ENCODE data around the gene CAMSAP1.

CAMSAP1 gene

DNA sequence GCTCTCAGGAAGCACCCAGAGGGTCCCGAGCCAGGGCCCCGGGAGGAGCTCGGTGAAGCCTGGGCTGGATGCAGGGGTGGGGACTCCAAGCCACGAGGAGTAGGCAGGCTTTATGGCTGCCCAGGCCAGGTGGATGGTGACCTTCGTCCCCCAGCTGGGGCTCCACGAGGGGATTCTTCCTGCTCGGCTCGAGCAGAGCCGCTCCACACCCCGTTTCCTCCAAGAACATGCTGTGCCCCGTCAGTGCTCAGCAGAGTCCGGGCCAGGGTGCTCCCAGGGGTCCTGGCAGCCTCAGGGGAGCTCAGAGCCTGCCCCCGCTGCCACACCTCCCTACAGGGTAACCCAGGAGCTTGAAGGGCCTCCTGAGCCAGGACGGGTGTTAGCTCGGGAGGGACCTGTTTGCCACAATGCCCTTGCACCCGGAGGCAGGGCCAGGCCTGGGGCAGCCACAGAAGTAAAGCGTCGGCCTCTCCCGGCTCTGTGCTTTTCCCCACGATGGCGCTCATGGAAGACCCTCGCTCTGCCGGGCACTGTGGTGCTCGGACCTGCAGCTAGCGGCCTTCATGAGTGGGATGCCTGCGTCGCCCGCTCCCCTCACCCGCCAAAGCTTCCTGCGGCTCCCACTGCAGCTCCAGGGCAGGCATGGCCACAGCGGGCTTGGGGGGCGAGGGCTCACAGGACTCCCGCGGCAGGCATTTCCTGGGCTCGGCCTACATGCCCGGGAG, 118.6 kb downstream of the CAMSAP1 start:
- no peak for DNase-seq

DNA sequence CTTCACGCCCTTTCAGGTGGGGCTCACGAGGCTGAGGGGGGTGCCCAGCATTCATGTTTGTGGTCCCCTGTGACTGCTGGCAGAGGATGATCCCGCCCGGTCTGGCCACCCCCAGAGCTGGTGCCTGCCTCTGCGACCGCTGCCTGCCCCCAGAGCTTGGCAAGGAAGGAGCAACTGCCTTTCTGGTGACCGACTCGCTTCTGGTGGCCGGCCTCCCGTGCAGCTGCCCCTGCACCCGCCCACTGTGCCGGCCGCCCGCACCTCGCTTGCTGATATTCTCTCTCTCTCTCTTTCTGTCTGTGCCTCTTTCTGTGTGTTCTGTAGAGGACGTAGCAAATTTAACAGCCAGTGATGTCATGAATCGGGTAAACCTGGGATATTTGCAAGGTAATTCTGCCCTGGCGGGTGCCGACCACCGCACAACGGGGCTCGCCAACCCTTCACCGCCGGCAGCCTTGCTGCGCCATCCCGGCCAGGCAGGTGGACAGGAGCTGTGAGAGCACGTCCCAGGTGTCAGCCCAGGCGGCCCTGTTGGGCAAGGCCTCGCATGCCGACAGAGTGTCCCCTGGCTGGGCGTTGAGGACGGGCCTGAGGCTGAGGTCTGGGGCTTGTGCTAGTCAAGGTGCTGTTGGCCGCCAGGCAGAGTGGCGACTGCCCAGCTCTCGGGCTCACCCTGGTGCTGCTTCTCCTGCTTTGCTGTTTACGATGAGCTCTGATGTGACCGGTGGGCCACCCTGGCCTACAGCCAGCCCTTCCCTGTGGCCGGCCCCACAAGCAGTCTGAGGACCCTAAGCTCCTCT, 119.4 kb downstream of the CAMSAP1 start:
- DNase-seq, result no peak

DNA sequence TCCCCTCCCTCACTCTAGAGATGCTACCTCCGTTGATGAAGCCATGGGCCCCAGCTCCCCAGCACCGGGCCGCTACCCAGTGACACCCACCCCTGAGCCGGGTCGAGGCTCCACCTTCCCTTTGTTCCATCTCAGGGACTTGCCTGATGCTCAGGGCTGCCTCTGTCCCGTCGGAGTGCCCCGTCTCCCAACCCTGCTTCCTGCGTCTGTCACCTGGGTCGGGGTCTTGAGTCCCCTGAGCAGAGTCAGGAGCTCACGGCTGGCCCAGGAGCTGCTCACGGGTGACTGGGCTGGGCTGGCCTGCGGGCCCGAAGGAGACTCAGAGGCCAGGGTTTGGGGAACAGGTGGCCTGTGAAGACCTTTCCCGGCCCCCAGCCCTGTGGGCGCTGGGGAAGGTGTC, 120.0 kb downstream of the CAMSAP1 start:
- DNase-seq, result no peak

DNA sequence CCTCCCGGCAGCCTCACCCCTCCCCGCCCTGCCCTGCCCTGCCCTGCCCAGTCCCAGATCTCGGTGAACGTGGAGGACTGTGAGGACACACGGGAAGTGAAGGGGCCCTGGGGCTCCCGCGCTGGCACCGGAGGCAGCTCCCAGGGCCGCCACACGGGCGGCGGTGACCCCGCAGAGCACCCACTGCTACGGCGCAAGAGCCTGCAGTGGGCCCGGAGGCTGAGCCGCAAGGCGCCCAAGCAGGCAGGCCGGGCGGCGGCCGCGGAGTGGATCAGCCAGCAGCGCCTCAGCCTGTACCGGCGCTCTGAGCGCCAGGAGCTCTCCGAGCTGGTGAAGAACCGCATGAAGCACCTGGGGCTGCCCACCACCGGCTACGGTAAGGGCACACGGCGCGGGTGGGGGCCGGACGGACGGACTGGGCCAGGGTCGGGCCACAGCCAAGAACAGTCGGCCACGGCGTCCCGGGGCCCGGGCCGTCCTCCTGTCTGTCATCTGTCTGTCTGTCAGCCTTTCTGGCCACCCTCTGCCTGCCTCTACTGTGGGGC, 121.1 kb downstream of the CAMSAP1 start:
- DNase-seq, result no peak

DNA sequence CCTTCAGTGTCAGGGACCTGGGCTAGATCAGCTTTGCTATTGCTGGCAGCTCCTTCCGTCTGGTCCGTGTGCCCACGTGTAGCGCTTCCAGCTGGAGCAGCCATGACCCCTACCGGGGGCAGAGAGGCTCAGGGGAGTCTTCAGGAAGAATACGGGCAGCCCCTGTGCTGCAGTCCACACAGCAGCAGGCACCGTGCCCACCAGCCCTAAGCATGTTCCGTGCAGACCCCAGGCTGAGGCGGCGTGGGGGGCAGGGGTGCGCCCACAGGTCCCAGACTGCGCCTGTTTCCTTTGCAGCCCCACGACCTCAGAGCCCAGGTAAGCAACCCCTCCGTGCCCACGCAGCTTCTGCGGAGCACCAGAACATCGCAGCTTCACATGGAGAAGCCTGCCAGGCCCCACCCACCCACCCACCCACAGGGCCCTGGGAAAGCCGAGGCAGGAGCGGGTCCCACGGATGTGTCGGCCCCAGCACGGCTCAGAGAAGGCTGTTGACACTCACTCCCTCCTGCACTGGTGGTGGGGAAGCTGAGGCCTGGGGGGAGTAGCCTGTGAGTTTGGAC, 122.3 kb downstream of the CAMSAP1 start:
- DNase-seq, result no peak

DNA sequence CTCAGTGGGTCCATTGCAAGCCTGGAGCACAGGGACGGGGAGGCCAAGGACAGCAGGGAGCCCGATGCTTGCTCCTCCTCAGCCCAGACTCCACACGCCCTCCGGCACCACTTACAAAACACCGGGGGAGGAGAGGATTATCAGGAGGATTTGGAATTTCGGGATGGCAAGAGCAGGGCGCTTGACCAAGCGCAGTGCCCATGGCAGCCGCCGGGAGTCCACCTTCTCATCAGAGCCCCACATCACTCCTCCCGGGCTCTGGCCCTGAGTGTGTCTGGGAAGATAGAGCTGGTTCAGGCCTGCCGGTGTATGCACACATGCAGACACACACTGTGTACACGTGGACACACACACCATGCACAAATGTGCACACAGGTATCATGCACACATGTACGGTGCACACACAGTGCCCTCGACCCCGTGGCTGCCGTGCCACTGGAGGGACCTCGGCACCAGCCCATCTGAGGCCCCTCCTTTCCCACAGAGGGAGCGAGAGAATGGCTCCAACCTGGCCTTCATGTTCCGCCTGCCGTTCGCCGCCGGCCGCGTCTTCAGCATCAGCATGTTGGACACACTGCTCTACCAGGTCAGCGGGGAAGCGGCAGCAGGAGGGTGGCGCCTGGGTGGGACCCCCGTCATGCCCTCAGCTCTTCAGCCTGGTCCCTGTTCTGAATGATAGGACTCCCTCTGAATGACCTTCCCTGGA, 123.7 kb downstream of the CAMSAP1 start:
- DNase-seq, result no peak

DNA sequence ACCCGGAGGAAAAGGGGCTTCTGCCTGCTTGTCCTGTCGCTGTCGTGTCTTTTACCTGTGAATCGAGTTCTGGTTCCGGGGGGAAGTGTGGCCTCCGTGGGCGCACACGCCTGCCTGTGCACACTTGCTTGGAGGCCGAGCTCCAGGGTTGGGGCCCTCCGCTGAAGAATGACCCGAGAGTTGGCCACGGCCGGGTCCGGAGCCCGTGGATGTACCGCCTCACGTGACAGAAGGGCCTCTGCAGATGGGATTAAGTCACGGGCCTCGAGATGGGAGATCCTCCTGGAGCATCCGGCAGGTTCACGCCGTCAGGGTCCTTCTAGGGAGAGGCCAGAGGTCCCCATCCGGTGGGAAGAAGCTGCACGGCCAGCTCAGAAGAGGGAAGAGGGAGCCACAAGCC, 124.4 kb downstream of the CAMSAP1 start:
- DNase-seq, result no peak

DNA sequence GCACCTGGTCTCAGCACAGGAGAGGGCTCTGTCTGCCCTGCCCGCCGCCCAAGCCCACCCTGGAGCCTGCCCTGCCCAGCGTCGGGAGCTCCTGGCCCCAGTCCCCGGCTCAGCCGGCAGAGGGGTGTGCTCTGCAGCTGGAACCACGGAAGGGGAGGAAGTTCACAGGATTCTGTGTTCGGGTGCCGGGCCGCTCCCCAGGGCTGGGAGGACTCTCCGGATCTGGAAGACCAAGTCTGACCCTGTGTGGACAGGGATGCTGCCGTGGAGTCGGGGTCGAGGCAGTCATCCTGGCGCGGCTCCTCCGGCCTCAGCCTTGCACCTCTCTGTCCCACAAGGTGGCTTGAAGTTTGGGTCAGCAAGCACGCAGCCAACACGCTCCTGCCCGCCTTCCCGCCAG, 126.7 kb downstream of the CAMSAP1 start:
- DNase-seq, result no peak

DNA sequence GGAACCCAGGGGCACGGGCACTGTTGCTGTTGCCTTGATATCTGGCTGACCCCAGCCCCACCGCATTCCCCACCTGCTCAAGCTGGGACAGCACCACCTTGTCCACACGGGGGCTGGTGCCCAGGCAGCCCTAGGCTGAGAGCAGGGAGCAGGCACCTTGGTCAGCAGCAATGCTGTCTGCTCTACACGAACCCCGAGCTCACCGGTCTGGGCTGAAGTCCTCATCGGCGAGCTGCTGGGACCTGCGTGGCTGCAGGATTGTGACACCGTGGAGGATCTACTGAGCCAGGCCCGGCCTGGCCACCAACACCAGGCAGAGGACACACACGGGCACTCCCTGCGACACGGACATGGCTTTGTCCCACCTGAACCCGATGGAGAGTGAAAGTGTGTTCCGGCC, 127.3 kb downstream of the CAMSAP1 start:
- no peak for DNase-seq

DNA sequence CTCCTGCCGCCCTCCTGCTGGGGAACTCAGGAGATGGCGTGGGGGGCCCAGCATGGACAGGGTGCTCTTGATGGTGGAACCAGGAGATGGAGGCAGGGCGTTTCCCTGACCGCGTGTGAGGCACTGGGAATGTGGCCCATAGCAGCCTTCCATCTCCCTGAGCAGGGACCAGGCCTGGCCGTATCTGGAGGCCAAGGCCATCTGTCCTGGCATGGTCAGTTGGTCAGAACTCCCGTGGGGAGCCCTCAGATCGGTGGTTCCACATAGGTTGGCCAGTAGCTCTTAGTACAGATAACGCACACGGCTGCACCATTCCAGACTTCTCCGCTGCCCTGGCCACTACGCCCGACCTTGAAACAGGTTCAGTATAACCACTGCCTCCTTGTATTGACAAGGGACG, 127.8 kb downstream of the CAMSAP1 start:
- DNase-seq, result no peak

DNA sequence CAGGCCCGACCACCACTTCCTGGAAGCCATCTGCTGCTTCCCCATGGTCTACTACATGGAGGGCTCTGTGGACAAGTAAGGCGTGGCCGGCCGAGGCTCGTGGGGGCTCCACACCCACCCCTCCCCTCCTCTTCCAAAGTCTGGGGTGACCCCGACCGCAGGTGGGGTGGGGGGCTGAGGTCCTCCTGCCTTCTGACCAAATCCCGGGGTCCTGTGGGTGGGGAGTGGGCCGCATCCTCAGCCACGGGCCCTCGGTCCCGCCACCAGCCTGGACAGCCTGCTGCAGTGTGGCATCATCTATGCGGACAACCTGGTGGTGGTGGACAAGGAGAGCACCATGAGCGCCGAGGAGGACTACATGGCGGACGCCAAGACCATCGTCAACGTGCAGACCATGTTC, 128.9 kb downstream of the CAMSAP1 start:
- no peak for DNase-seq

DNA sequence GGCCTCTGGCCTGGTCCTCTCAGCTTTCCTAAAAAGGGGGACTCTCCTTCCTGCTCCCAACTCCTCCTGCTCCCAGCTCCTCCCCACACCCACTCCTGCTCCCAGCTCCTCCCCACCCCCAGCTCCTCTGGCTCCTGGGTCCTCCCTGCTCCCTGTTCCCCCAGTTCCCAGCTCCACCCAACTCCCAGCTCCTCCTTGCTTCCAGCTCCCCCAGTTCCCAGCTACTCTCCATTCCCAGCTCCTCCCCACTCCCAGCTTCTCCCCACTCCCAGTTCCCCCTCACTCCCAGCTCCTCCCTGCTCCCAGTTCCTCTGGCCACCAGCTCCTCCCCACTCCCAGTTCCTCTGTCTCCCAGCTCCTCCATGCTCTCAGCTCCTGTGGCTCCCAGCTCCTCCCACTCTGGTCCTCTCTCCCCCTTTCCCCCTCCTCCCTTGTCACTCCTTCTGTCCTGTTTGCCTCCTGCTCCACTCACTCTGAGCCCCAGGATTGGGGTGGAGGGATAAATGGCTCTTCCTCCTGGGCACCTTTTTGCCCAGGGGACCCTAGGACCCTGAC, 129.6 kb downstream of the CAMSAP1 start:
- DNase-seq, result no peak

DNA sequence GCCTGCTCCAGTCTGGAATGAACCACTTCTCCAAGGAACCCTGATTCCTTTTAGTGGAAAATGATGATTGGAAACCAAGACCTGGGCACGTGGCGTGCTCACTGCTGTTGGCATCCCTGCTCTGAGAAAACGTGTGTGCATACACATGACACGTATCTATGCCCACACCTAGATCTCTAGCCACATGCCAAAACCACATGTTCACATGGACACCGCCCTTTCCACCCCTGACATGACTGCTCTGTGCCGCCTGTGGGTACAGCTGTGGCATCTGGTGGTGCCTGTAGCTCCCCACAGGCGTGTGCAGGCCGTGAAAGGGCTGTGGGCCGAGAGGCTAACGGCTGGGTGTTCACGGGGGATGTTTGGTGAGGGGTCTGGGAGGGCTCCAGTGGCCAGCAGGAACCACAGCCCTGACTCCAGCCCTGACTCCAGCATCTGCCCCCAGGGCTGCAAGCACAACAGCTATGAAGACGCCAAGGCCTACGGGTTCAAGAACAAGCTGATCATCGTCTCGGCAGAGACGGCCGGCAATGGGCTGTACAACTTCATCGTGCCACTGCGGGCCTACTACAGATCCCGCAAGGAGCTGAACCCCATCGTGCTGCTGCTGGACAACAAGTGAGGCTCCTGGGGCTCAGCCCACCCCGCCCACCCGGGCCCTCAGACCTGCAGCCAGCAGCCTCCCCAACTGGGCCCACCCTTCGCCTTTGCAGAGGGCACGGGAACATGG, 130.3 kb downstream of the CAMSAP1 start:
- DNase-seq, result no peak

DNA sequence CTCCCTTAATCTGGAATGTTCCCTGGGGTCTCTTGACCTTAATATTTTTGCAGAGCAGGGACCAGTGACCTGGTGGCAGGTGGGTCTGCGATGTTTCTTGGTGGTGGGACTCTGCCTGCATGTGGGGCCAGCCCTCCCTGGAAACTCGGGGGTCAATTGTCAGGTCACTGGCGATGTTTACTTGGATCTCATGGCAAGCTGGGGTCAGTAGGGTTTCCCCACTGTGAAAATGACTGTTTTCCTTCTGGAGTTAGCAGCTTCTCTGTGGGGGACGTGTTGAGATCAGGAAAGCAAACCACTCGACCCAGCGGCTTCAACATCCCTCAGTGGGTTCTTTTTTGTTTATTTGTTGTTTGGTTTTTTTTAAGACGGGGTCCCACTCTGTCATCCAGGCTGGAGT, 131.4 kb downstream of the CAMSAP1 start:
- no peak for DNase-seq

DNA sequence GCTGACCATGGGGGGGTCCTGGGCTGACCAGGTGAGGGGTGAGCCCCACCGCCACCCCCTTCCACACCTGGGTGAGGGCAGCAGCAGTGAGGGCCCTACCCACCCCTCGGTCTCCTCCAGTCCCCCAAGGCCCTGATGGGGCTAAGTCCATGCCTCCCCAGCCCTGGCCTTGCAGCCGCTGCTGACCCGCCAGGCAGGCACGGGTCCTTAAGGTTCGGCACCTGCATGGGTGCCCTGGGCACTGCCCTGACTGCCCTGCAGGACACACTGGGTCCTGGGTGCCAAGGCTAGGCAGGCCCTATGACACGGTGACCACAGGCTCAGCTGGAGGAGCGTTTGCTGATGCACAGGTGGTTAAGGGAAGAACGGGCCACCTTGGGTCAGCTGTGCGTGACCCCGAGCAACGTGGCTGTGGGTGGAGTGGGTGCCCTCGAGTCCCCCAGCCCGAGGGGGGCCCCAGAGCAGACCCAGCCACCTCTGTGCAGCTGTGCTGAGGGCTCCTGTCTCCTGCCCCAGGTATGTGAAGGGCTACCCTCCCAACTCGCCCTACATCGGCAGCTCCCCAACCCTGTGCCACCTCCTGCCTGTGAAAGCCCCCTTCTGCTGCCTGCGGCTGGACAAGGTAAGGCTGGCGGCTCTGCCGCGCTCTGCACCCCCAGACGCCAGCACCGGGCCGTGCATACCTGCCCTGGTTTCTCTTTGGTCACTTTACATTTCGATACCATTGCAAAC, 132.4 kb downstream of the CAMSAP1 start:
- no peak for DNase-seq

DNA sequence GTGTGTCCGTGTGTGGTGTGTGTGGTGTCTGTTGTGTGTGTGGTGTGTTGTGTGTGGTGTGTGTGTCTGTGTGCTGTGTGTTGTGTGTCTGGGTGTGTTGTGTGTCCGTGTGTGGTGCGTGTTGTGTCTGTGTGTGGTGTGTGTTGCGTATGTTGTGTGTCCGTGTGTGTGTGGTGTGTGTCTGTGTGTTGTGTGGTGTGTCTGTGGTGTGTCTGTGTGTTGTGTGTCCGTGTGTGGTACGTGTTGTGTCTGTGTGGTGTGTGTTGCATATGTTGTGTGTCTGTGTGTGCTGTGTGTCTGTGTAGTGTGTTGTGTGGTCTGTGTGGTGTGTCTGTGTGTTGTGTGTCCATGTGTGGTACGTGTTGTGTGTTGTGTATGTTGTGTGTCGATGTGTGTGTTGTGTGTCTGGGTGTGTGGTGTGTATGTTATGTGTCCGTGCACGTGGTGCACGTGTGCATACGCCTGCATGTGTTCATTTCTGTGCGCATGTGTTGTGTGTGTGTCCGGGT, 133.1 kb downstream of the CAMSAP1 start:
- DNase-seq, result no peak

DNA sequence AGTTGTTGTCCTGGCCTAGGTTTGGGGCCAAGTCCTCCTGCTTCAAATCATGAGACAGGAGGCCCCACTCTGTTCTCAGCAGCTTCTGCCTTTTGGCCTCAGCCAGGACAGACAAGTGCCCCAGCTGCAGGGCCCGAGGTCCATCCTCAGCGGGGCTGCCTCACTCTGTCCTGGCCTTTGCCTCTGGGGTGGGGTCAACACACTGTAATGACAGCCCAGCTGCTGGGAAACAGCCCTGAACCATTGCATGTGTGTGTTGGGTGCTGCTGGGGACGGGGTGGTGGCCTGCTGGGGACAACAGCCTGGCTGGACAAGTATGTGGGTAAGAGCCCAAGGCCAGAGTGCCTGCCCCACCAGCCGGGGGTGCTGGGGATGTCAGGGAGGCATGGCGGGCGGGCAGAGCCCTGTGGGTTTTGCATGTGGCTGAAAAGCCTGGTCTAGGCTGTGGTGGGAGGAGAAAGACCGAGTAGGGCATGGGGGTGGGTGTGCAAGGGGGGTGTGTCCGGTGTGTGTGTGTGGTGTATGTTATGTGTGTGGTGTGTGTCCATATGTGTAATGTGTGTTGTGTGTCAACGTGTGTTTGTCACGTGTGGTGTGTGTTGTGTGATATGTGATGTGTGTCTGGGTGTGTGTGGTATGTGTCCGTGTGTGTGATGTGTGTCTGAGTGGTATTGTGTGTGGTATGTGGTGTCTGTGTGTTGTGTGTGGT, 133.7 kb downstream of the CAMSAP1 start:
- no peak for DNase-seq

DNA sequence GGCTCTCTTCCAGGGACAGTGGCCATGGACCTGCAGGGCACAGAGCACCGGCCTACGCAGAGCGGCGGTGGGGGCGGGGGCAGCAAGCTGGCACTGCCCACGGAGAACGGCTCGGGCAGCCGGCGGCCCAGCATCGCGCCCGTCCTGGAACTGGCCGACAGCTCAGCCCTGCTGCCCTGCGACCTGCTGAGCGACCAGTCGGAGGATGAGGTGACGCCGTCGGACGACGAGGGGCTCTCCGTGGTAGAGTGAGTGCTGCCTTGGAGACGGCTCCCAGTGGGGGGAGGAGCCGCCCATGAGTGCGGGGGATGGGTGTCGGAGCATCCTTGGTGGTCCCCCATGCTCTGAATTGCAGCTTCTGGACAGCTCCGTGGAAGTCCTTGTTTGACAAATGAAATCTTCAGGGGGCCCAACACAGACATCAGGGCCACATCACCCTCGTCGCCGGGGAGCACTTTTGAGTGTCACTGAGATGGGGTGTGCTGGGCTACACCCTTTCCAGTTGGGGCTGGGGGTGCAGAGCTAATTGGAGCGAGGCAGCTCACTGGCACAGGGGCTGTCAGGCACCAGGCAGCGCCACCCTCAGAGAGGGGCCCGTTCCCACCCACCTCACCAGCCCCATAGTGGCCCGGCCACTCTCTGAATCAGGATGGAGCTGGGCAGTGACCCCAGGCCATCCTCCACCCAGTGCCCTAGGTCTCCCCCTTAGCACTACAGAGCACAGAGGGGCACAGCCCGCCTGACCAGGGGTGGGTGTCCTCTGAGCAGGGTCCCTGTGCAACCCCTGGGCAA, 134.4 kb downstream of the CAMSAP1 start:
- no peak for DNase-seq

DNA sequence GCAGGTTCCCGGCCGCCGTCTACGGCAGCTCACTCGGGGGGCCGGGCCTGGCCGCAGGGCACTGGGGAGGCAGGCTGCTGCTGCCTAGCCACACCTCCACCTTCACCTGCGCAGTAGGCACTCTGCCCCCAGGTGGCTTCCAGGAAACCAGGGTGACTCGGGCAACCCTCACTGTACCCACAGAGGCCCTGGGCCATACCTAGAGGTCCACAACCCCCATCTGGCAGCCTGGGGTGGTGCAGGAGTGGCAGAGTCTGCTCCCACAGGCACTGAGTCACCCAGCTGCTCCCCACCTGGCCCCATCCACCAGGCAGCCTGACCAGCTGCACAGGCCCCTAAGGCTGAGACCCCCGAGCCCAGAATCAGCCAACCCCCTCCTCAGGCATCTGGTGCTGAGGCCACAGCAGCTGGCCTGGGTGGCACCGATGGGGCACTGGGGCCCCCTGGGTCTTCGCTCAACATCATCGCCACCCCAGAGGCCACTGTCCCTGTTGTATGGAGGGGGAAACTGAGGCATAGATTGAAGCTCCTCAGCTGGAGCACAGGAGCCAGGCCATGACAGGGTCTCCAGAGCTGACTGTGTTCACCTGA, 135.2 kb downstream of the CAMSAP1 start:
- no peak for DNase-seq

All from GF-D8 (cell line).